ENCODE measurements around the gene UNC13A. TPM values are rescaled to one million over a fixed set of nuclear protein-coding genes. Genes with fewer than 3 reads are reported as not detected.

The UNC13A gene
- total RNA-seq, 1 donor from 2014 or later = 1.2 TPM

DNA sequence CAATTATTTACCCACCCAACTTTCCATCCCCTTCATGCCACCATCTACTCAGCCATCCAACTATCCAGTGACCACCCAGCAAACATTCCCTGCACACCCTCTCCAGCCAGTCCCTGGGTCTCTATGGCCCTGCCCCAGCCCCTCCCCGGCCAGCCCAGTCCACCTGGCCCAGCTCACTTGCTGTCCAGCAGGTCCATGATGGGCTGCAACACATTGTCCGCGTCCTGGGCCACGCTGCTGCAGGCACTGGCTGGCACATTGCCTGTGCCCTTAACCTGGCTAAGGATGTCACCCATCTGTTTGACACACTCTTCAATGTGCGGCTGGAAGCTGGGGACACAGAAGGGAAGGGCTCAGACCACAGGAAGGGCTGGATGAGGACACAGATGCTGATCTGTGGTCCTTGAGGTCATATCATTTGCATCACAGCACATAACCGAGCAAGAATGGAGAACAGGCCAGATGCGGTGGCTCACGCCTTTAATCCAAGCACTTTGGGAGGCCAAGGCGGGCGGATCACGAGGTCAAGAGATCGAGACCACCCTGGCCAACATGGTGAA is 61.6 kb downstream of the UNC13A start:
- H3K27me3 Mint-ChIP-seq (ENCODE audit: unreplicated experiment) = peaks cover 8% of the 10 kb centered on the region
- no peak overlapping the region for H3K4me3 Mint-ChIP-seq (ENCODE audit: unreplicated experiment)
- no peaks in the 10 kb centered on the region for H3K4me1 Mint-ChIP-seq (ENCODE audit: unreplicated experiment)
- H3K36me3 Mint-ChIP-seq (ENCODE audit: low read depth, unreplicated experiment) = no peaks in the 10 kb centered on the region
- H3K27ac Mint-ChIP-seq (ENCODE audit: unreplicated experiment) = no peak overlapping the region
- TF ChIP-seq, protein P1, sequence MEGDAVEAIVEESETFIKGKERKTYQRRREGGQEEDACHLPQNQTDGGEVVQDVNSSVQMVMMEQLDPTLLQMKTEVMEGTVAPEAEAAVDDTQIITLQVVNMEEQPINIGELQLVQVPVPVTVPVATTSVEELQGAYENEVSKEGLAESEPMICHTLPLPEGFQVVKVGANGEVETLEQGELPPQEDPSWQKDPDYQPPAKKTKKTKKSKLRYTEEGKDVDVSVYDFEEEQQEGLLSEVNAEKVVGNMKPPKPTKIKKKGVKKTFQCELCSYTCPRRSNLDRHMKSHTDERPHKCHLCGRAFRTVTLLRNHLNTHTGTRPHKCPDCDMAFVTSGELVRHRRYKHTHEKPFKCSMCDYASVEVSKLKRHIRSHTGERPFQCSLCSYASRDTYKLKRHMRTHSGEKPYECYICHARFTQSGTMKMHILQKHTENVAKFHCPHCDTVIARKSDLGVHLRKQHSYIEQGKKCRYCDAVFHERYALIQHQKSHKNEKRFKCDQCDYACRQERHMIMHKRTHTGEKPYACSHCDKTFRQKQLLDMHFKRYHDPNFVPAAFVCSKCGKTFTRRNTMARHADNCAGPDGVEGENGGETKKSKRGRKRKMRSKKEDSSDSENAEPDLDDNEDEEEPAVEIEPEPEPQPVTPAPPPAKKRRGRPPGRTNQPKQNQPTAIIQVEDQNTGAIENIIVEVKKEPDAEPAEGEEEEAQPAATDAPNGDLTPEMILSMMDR (IDR thresholded peaks at IDR 0.05; ENCODE audit: unreplicated experiment) = no peak
- H3K9me3 Mint-ChIP-seq (ENCODE audit: unreplicated experiment) = no peaks in the 10 kb centered on the region
- DNase-seq (ENCODE audit: low spot score) = no peak

DNA sequence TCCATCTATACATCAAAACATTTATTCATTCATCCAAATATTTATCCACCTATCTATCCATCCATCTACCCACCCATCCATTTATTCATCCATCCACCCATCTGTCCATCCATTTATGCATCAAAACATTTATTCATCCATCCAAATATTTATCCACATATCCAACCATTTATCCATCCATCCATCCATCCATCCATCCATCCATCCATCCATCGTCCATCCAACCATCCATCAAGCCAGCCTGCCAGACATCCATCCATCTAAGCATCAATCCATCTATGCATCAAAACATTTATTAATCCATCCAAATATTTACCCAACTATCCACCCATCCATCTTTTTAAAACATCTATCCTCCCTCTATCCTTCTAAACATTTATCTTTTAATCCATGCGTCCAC is 62.2 kb downstream of the UNC13A start:
- H3K27me3 Mint-ChIP-seq (ENCODE audit: unreplicated experiment) = peaks cover 8% of the 10 kb centered on the region
- H3K27ac Mint-ChIP-seq (ENCODE audit: unreplicated experiment) = no peak overlapping the region
- peak overlapping the region; percentile 15 for H3K4me3 Mint-ChIP-seq (ENCODE audit: unreplicated experiment)
- no peaks in the 10 kb centered on the region for H3K9me3 Mint-ChIP-seq (ENCODE audit: unreplicated experiment)
- TF ChIP-seq, protein P1 (IDR thresholded peaks at IDR 0.05; ENCODE audit: unreplicated experiment) = no peak
- H3K4me1 Mint-ChIP-seq (ENCODE audit: unreplicated experiment) = no peaks in the 10 kb centered on the region
- no peak for DNase-seq (ENCODE audit: low spot score)
- no peaks in the 10 kb centered on the region for H3K36me3 Mint-ChIP-seq (ENCODE audit: low read depth, unreplicated experiment)

DNA sequence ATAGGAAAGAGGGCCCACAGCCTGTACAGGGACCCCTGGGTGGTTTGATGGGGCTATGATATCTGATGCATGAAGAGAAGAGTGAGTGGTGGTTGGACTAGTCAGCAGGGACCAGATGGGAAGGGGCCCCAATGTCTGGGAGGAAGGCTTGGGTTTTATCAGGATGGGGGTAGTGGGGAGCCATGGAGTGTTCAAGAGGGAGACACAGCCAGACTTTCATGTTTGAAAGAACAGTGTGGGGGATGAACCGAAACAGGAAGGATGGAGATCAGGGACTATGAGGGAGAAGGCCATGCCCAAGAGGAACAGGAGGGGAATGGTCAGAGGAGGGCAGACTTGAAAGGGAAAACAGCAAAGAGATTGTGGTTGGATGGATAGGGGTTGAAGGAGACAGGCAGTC is 63.1 kb downstream of the UNC13A start:
- Mint-ChIP-seq H3K36me3 (ENCODE audit: low read depth, unreplicated experiment) (no peaks in the 10 kb centered on the region), H3K9me3 (ENCODE audit: unreplicated experiment) (no peaks in the 10 kb centered on the region)

DNA sequence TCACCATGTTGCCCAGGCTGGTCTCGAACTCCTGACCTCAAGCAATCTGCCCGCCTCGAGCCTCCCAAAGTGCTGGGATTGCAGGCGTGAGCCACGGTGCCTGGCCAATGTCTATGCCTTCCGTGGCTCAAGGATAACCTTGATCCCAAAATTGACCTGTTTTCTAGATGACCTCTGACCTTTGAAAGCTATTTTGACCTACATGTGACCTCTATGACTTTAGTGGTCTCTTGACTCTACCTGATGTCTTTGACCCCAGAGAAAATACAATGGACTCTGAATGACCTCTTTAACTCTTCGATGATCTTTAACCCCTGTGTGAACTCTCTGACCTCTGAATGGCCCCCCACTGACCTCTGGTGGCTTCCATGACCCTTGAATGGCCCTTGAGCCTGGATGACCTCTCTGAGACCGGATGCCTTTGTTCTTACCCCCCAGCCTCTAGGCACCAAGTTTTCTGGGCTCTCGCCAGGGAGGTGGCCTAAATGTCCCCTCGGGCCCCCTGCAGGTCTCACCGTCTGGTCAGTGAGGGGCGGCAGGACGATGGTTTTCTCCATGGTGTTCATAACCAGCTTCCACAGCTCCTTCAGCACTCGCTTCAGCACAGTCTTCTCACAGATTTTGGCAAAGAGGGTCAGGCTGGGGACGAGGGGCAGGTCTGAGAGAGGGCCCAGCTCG is 63.7 kb downstream of the UNC13A start:
- Mint-ChIP-seq H3K4me3 (ENCODE audit: unreplicated experiment) (no peak overlapping the region), H3K27ac (ENCODE audit: unreplicated experiment) (no peak overlapping the region), H3K9me3 (ENCODE audit: unreplicated experiment) (no peaks in the 10 kb centered on the region), H3K27me3 (ENCODE audit: unreplicated experiment) (peaks cover 9% of the 10 kb centered on the region), H3K4me1 (ENCODE audit: unreplicated experiment) (no peaks in the 10 kb centered on the region), H3K36me3 (ENCODE audit: low read depth, unreplicated experiment) (no peaks in the 10 kb centered on the region)
- no peak for DNase-seq (ENCODE audit: low spot score)
- TF ChIP-seq, protein P1 (IDR thresholded peaks at IDR 0.05; ENCODE audit: unreplicated experiment) = no peak

More for the DNA sequence above, 63.1 kb downstream of the UNC13A start:
- Mint-ChIP-seq H3K4me1 (ENCODE audit: unreplicated experiment) (no peaks in the 10 kb centered on the region), H3K27ac (ENCODE audit: unreplicated experiment) (no peak overlapping the region), H3K4me3 (ENCODE audit: unreplicated experiment) (no peak overlapping the region), H3K27me3 (ENCODE audit: unreplicated experiment) (peaks cover 8% of the 10 kb centered on the region)
- TF ChIP-seq, protein P1 (IDR thresholded peaks at IDR 0.05; ENCODE audit: unreplicated experiment) = no peak
- DNase-seq (ENCODE audit: low spot score) = no peak

DNA sequence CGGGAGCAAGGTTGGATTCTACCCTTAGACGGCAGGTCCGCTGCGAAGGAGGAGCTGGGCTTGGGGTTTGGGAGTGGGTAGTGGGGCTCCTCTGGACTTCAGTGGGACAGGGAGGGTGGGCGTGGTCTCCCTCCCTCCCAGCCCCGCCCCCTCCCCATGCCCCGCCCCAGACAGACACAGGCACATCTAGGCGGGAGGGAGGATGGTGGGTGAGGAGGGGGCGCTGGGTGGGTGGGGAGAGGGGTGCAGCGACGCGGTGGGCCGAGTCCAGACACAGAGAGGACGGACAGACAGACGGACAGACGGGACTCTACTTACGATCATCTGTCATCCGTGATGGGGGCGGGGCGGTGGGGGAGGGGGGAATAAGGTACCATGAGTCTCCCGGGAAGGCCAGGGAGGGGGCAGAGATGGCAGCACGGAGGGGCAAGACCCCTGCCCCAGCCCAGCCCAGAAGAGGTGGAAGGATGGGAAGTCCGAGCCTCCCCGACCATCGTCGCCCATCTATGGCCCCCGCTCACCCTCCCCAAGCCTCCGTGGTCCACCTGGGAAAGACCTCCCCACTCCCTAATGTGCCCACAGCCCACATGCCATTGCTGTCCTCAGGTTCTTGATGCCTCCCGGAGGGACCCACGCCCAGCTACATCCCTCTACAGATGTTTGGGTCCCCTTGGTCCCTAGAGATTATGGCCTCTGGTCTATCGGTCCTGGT is 64.8 kb downstream of the UNC13A start:
- Mint-ChIP-seq H3K4me1 (ENCODE audit: unreplicated experiment) (no peaks in the 10 kb centered on the region), H3K36me3 (ENCODE audit: low read depth, unreplicated experiment) (no peaks in the 10 kb centered on the region), H3K27ac (ENCODE audit: unreplicated experiment) (no peak overlapping the region), H3K9me3 (ENCODE audit: unreplicated experiment) (no peaks in the 10 kb centered on the region), H3K27me3 (ENCODE audit: unreplicated experiment) (peaks cover 11% of the 10 kb centered on the region), H3K4me3 (ENCODE audit: unreplicated experiment) (no peak overlapping the region)
- DNase-seq (ENCODE audit: low spot score) = no peak
- TF ChIP-seq, protein P1 (IDR thresholded peaks at IDR 0.05; ENCODE audit: unreplicated experiment) = no peak

All from endothelial cell (in vitro differentiated cells).